ENCODE results near the gene NUMB.
"Not testable (repeated sequence)": the region's sequence is repeated elsewhere in the genome, so short reads cannot be mapped to it uniquely, and the experiment has no call there.

The NUMB gene

DNA sequence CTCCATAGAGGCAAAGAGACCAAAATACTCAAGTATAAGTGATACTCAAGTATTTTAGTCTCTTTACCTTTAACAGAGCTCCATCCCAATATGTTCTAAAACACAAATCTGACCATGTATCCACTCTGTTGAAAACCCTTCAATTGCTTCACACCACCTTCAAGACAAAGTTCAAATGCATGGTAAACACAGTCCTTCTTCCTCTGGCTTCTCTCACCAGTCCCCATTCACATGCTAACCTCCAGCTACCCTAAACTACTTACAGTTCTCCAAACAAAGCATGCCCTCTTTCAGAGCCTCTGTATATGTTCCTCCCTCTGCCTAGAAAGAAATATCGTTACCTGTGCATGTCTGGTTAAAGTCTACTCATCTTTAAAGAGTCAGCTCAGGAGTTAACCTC lies 100.2 kb downstream of the NUMB start:
- H3K4me3 Mint-ChIP-seq, result no peak overlapping the region
- TF ChIP-seq, protein P1, sequence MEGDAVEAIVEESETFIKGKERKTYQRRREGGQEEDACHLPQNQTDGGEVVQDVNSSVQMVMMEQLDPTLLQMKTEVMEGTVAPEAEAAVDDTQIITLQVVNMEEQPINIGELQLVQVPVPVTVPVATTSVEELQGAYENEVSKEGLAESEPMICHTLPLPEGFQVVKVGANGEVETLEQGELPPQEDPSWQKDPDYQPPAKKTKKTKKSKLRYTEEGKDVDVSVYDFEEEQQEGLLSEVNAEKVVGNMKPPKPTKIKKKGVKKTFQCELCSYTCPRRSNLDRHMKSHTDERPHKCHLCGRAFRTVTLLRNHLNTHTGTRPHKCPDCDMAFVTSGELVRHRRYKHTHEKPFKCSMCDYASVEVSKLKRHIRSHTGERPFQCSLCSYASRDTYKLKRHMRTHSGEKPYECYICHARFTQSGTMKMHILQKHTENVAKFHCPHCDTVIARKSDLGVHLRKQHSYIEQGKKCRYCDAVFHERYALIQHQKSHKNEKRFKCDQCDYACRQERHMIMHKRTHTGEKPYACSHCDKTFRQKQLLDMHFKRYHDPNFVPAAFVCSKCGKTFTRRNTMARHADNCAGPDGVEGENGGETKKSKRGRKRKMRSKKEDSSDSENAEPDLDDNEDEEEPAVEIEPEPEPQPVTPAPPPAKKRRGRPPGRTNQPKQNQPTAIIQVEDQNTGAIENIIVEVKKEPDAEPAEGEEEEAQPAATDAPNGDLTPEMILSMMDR (IDR thresholded peaks at IDR 0.05; ENCODE audit: unreplicated experiment in 3 of 3), result no peak
- no peaks in the 10 kb centered on the region for H3K27me3 Mint-ChIP-seq (ENCODE audit: low read depth)
- H3K27ac Mint-ChIP-seq, result no peak overlapping the region
- H3K36me3 Mint-ChIP-seq (ENCODE audit: low read depth), result peaks cover 21% of the 10 kb centered on the region
- no peaks in the 10 kb centered on the region for H3K4me1 Mint-ChIP-seq
- H3K9me3 Mint-ChIP-seq, result no peaks in the 10 kb centered on the region

DNA sequence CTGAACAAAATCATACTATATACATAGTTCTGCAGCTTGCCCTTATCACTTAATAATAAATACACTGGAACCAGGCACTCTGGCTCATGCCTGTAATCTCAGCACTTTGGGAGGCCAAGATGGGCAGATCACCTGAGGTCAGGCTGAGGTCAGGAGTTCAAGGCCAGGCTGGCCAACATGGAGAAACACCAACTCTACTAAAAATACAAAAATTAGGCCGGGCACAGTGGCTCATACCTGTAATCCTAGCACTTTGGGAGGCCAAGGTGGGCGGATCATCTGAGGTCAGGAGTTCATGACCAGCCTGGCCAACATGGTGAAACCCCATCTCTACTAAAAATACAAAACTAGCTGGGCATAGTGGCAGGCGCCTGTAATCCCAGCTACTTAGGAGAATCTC lies 109.3 kb downstream of the NUMB start:
- not testable (repeated sequence) for H3K27me3 Mint-ChIP-seq (ENCODE audit: low read depth); H3K9me3 Mint-ChIP-seq; H3K4me1 Mint-ChIP-seq; H3K4me3 Mint-ChIP-seq; H3K27ac Mint-ChIP-seq
- H3K36me3 Mint-ChIP-seq (ENCODE audit: low read depth), result peaks cover 17% of the 10 kb centered on the region

DNA sequence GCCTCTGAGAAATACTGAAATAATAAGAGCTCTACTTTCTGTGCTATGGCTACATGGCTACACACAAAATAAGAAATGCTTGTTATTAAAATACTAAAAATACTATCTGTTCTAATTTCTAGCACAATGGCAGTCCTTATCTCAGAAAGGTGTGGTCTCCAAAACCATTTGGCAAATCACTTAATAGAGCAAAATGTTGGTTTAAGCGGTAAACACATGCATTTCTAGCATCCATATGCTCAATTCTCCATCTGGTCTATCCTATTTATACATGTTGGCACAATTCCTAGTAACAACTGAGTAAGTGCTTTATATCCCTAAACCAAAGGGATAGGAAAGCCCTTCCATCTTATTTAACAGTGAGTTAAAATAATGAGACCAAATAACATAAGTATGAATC lies 114.0 kb downstream of the NUMB start:
- no peak overlapping the region for H3K4me3 Mint-ChIP-seq
- H3K4me1 Mint-ChIP-seq, result peaks cover 10% of the 10 kb centered on the region
- no peaks in the 10 kb centered on the region for H3K27me3 Mint-ChIP-seq (ENCODE audit: low read depth)
- no peaks in the 10 kb centered on the region for H3K9me3 Mint-ChIP-seq
- peaks cover 5% of the 10 kb centered on the region for H3K36me3 Mint-ChIP-seq (ENCODE audit: low read depth)
- H3K27ac Mint-ChIP-seq, result no peak overlapping the region
- TF ChIP-seq, protein P1 (IDR thresholded peaks at IDR 0.05; ENCODE audit: unreplicated experiment in 3 of 3), result no peak

DNA sequence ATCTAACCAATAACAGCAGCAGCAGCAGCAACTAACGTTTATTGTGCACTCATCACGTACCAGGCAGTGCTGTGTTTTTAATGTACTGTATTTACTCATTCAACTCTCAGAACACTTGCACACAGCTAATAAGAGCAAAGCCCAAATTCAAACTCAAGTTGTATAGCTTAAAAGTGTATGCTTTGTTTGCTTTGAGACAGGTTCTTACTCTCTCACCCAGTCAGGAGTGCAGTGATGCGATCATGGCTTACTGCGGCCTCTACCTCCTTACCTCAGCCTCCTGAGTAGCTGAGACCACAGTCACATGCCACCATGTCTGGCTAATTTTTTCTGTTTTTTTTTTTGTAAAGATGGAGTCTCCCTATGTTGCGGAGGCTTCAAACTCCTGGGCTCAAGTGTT lies 115.7 kb downstream of the NUMB start:
- Mint-ChIP-seq H3K9me3 (no peaks in the 10 kb centered on the region), H3K27ac (no peak overlapping the region)

DNA sequence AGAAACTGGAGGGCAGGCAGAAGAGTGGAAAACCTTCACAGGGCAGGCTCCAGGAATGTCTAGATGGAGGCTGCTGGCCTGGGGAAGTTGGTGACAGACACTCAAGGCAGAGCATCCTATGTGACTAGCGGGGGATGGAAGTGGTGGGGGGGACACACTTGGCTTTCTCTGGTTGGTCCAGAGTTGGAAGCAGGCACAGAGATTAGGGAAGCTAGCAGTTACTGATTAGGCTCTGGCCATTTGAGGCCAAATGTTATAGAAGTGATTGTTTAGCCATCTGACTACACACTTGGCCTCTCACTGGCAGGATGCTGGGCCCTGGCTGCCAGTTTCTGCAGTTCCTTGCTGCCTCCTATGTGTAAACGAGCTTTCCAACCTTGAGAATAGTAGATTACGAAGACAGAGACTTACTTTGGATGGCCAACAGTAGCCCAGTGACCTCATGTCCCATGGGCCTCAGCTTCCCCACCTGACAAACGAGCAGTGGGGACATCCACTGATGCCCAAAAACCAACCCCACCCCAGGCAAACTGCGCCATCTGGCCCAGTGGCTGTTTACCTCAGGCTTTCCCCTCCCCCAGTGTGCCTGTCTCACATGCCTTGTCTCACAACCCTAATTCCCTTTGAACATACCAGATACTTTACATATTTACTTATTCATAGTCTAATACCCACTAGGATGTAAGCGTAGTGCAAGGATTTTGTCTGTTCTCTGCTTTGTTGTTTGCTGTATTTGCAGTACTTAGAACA lies 118.3 kb downstream of the NUMB start:
- Mint-ChIP-seq H3K9me3 (no peaks in the 10 kb centered on the region), H3K4me3 (no peak overlapping the region)

More for the DNA sequence above, 115.7 kb downstream of the NUMB start:
- H3K36me3 Mint-ChIP-seq (ENCODE audit: low read depth), result peaks cover 7% of the 10 kb centered on the region
- H3K4me3 Mint-ChIP-seq, result no peak overlapping the region
- TF ChIP-seq, protein P1 (IDR thresholded peaks at IDR 0.05; ENCODE audit: unreplicated experiment in 3 of 3), result no peak
- no peaks in the 10 kb centered on the region for H3K27me3 Mint-ChIP-seq (ENCODE audit: low read depth)
- peaks cover 10% of the 10 kb centered on the region for H3K4me1 Mint-ChIP-seq

DNA sequence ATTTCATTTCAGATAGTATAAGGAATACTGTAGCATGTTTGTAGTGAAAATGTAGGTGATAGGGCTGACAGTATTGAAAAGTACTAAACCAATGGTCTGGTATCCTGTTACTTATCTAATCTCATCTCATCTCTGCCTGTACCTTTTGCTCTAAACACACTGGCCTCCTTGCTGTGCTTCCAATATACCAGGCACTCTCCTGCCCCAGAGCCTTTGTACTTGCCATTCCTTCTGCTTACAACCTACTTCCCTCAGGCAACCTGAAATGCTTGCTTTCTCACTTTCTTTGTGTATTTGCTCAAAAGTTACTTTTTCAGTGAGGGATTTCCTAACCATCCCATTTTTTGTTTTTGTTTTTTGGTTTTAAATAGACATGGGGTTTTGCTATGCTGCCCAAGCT lies 119.1 kb downstream of the NUMB start:
- H3K4me1 Mint-ChIP-seq, result peaks cover 9% of the 10 kb centered on the region
- H3K9me3 Mint-ChIP-seq, result no peaks in the 10 kb centered on the region
- H3K36me3 Mint-ChIP-seq (ENCODE audit: low read depth), result peaks cover 5% of the 10 kb centered on the region
- TF ChIP-seq, protein P1 (IDR thresholded peaks at IDR 0.05; ENCODE audit: unreplicated experiment in 3 of 3), result no peak
- no peak overlapping the region for H3K27ac Mint-ChIP-seq
- H3K4me3 Mint-ChIP-seq, result no peak overlapping the region
- H3K27me3 Mint-ChIP-seq (ENCODE audit: low read depth), result no peaks in the 10 kb centered on the region

More for the DNA sequence above, 118.3 kb downstream of the NUMB start:
- TF ChIP-seq, protein P1 (IDR thresholded peaks at IDR 0.05; ENCODE audit: unreplicated experiment in 3 of 3), result no peak
- Mint-ChIP-seq H3K27me3 (ENCODE audit: low read depth) (no peaks in the 10 kb centered on the region), H3K27ac (no peak overlapping the region), H3K4me1 (peaks cover 15% of the 10 kb centered on the region), H3K36me3 (ENCODE audit: low read depth) (peaks cover 4% of the 10 kb centered on the region)

Data from nephron (organoid).